Right kidney (tissue), 1 donor: ENCODE data around the gene REPIN1.

Experiments
- DNase-seq: peaks from one replicate; pipeline ENCODE4 v3.0.0-alpha.2; 2016

REPIN1 gene

DNA sequence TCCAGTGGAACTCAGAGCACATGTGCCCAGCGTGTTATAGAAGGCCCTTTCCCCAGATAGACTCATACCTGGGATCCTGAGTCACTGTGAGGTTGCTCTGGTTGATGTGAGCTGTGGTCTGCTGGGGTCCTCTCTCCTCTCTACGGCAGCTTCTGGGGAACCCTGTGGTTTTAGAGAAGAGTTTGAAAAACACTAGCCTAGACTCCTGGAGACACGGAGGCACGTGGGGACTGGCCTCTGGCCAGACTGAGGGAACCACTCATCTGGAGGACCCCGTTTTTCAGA, 20.9 kb downstream of the REPIN1 start:
- DNase-seq, result no peak

DNA sequence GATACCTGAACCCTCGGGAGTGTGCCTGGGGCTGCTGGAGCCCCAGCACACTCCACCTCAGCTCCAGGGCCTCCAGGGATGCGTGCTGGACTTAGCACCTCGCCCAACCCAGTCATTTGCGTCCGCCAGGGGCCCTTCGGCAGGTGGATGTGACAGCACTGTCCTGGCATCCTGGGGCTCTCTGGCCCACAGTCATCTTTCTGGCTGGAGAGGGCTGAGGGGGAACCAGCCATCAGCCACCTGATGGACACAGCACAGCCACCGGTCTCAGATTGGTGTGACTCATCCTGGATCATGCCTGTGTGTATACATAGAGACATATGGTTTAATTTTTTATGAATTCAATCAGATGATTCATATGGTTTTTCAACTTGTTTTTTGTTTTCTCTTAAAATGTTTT, 21.6 kb downstream of the REPIN1 start:
- no peak for DNase-seq

DNA sequence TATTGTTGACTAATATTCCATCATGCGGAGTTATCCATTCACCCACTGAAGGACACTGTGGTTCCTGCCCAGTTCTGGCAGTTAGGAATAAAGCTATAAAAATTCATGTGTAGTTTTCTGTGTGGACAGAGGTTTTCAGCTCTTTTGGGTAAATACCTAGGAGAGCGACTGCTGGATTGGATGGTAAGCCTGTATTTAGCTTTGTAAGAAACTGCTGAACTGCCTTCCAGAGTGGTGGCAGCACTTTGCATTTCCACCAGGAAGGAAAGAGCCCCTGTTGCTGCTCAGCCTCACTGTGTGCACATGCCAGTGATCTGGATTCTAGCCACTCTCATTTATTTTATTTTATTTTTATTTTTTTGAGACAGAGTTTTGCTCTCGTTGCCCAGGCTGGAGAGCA, 24.7 kb downstream of the REPIN1 start:
- DNase-seq, result no peak

DNA sequence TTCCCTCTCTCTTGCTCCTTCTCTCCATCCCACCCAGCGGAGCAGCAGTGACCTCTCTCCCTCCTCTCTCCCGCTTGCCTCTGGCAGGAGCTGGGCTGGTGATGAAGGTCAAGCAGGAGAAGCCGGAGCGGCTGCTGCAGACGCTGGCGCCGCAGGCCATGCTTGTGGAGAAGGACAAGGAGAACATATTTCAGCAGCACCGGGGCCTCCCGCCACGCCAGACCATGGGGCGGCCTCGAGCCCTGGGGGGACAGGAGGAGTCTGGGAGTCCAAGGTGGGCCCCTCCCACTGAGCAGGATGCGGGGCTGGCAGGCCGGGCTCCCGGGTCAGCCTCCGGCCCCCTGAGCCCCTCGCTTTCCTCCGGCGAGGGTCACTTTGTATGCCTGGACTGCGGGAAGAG, 27.8 kb downstream of the REPIN1 start:
- no peak for DNase-seq

DNA sequence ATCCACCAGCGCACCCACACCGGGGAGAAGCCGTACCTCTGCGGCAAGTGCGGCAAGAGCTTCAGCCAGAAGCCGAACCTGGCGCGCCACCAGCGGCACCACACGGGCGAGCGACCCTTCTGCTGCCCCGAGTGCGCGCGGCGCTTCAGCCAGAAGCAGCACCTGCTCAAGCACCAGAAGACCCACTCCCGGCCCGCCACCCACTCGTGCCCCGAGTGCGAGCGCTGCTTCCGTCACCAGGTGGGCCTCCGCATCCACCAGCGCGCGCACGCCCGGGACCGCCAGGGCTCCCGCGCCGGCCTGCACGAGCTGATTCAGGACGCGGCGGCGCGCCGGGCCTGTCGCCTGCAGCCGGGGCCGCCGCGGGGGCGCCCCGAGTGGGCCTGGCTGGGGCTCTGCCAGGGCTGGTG, 28.2 kb downstream of the REPIN1 start:
- no peak for DNase-seq

DNA sequence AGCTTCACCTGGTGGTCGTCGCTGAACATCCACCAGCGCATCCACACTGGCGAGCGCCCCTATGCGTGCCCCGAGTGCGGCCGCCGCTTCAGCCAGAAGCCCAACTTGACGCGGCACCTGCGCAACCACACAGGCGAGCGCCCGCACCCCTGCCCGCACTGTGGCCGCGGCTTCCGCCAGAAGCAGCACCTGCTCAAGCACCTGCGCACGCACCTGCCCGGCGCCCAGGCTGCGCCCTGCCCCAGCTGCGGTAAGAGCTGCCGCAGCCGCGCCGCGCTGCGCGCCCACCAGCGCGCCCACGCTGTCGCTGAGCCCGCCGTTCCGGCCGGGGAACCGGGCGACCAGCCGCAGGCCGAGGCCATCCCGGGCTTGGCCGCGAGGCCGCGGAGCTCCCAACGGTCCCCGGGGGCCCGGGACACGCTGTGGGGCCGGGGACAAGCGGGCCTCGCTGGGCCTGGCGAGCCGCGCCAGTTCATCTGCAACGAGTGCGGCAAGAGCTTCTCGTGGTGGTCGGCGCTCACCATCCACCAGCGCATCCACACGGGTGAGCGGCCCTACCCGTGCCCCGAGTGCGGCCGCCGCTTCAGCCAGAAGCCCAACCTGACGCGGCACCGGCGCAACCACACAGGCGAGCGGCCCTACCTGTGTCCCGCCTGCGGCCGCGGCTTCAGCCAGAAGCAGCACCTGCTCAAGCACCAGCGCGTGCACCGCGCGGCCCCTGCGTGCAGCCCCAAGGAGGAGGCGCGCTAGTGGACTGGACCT, 28.9 kb downstream of the REPIN1 start:
- no peak for DNase-seq

DNA sequence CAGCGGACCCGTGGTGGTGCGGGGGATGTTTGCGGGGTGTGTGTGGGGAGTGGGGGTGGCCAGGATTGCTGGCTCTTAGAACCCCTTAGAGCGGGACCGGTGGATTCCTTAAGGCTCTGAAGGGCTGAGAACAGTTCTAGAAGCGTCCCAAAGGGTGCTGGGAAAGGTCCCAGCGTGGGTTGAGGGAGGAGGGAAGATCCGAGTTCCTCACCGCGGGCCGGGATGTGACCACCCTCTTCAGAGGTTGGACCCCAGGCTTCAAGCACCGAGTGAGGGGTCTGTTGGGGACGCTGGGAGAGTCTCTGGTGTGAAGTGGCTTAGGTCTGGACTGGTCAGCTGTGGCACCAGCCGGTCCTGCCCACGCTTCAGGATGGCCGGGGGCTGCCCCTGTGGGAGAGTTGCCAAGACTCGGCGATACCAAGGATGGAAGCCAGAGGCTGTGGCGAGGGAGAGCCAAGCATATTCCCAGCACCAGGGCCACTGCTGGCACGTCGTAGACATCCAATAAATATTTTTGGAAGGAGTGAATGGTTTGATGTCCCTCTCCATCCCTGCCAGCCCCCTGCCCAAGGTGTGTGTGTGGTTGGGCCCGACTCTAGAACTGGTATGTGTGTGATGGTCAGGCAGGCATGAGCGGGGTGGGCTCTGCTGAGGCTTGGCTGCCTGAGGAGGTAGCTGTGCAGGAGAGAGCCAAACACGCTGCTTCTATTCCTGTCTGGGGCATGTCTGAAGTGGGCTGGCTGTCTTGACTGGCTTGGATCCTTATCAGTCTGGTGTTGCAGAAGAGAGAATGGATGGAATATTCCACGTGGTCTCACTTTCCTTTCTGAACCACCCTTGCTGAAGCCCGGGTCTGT, 29.7 kb downstream of the REPIN1 start:
- DNase-seq, result no peak

DNA sequence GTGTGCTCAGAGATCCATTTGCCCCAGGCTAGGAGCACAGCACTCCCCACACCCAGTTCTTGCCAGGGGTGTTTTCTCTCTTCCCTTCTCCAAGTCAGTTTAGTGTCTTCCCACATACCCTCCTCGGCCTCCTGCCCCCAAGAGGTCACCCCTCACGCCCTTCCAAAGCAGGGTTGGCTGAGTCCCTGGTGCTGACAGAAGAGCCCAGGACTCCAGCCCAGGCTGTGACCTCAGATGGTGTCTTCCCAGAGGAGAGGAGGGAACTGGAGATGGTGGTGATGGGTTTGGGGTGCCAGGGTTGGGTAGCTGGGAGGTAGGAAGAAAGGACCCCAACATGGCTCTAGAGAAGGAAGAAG, 30.3 kb downstream of the REPIN1 start:
- no peak for DNase-seq

DNA sequence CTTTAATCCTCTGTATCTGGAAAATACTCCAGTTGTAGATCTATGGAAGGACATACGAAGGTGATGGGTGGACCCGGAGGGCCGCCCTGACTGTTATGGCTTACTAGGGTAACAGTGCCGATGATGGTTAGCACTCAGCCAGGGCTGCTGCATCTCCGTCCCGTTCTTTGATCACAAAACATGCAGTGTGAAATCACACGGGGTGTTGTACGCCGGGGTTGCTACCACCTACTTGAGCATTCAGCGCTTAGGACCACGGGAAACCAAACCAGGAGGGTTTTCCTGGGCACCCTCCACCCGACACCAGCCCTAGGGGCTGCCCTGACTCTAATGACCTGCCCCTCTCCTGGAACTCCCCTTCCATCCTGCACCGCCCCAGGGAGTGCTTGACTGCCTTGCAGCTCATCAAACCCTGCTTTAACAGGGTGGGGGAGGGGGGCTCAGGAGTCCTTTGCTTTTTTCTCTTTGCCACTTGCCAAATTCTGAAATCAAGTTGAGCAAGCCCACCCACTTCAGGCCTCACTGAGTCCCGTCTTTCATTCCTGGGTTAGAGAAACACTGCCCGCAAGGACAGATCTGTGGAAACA, 30.9 kb downstream of the REPIN1 start:
- peak; percentile 1 for DNase-seq

DNA sequence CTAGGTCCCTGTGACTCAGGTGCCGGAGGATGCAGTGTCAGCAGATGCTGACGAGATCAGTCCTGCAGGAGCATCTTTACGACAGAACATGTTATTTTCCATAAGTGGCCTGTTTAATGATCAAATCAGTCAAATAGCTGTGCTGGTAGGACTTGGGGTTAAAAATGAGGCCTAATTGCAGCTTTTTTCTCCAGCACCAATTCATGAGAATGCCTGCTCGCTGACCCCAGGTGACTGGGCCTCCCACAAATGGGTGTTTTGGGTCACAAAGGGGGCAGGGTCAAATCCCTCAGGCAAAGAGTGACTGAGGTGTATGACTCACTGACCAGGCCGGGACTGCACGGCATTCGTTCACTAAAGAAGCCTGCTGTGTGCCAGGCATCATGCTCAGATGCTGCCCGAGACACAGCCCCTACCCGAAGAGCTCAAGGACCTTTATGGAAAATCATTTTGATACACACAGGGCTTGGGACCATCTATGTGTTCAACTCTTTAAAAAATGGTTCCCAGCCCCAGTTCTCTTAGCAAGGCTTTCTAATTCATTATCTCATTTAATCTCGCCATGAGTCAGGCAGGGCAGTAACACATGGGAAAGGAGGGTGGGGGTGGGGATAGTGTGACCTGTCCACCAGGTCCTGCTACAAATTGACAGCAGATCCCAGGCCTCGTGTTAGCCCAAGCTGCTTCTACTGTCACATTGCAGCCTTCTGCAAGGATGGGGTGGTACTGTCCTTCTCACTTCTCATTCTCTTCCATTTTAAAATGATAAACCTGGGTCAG, 31.6 kb downstream of the REPIN1 start:
- DNase-seq, result peak; percentile 4

DNA sequence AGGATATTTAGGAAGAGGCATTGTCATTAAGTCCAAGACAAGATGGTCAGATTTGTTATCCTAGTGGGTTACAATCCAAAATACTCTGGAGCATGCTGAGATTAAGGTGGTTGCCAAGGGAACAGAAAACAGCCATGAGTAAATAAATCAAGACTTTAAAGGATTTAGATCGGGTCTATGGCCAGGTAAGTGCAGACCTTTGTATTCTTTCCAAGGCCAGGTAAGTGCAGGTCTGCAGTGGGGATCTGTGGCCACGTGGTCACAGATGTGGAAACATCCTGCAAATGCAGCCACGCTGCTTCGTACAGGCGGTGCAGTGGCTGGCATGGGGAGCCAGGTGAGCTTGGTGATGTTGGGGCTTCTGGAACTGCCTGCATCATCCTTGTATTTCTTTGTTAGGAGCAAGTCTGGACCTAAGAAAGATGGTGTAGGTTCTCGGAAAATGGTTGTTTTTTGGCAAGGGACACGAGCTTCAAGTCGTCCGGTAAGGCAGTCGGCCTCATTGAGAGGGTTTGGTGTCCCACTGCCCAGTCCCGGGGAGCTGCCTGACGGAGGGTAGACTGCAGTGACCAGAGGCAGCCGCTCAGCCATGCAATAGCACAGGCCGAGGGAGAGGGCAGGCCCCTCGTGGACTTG, 32.3 kb downstream of the REPIN1 start:
- peak; percentile 10 for DNase-seq

DNA sequence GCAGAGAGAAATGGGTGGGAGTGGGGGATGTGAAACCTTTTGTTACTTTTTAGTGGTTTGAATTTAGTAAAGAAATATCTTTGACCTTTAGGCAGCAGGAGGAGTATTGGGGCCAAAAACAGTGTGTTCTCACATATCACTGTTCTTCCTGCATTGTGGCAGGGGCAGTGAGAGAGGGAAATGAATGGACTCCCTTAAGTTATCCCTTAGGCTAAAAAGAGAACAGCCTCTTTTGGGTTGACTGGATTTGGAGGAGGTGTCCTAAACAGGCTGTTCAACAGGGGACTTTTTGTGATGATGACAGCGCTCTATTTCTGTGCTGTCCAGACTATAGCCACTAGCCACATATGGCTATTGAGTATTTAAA, 32.8 kb downstream of the REPIN1 start:
- DNase-seq, result no peak

DNA sequence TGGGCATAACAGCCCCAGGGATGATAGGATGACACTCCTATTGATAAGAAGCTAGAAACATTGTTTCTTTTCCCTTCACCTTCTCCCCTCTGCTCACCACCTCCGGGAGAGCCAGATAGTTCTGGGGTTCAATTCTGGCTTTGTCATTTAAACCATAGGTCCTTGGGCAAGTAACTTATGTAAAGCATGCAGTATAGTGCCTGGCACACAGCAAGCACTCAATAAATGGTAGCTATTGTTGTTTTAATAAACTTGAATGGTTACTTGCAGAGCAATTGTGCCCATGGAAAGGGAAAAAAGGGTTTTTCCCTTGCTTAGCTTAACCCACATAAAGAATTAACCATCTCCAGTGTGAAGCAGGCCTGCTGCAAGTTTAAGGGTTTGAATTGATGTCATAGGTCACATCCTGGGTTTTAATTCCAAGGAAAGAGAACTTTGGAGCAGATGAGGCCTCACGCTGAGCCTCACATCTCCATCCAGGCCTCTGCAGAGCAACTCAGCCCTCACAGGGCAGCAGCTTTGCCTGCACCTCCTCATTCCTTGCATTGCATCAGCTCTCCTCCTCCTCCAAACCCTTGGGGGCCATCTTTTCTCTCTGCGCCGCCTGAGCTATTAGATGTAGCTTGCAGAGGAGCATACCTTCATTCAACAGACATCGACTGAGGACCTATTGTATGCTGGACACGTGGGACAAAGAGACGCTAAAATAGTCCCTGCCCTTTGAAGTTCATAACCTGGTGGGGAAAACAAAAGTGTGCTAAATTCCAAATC, 33.4 kb downstream of the REPIN1 start:
- no peak for DNase-seq

DNA sequence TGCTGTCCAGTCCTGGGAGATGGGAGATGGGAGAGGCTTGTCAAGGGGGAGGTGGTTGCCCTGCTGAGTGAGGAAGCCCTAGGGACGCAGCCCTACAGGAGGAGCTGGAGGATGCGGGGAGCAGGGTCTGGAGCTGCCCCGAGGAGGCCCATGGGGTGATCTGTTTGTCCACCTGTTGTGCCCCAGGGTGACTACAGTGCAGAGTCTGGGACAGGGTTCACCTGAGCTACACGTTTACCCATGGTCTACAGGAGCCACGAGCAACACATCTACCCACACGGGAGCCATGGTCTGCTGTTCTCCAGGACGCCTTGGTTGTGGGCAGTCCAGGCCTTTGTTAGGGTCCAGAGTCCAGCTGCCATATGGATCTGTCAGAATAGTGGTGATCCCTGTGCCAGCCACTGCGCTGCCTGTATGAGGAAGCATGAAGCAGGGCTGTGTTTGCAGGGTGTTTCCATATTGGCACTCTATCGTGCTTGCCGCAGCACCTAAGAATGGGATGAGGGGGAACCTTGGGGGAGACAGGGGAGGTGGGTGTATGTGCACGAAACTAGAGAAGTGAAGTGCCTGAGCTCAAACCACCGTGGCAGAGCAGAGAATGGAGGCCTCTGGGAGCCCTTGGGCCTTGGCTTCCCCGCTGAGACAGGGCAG, 34.2 kb downstream of the REPIN1 start:
- no peak for DNase-seq

DNA sequence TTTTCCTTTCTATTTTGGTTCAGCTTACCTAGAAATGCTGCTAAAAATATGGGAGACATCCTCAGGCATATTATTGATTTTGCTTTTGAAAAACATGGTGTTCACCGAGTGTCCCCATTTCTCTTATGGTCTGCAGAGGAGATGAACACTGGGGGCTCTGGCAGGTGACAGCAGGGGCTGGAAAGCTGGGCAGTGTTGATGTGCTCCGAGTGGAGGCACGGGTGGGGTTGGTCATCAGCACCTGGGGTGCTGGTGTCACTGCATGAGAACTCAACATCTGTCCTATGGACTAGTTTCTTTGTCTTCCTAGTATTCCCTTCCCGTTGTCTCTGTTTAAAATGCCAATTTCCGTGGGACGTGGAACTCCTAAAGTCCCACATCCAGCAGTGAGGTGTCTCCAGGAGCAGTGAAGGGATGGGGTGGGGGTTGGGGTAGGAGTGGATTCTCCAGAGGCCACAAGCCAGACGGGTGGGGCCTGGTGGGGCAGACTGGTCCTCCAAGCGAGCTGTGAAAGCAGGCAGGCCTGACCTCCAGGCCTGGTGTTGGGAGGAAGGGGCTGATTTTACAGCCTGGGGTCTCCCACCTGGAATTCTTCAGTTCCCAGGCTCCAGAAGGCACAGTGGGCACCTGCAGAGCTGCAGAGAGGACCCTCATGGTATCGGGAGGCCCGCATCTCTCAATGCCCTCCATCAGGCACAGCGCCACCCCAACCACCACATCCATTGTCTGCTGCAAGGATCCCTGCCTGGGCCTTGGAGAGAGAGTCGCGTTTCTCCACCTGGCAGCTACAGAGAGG, 35.0 kb downstream of the REPIN1 start:
- DNase-seq, result no peak

DNA sequence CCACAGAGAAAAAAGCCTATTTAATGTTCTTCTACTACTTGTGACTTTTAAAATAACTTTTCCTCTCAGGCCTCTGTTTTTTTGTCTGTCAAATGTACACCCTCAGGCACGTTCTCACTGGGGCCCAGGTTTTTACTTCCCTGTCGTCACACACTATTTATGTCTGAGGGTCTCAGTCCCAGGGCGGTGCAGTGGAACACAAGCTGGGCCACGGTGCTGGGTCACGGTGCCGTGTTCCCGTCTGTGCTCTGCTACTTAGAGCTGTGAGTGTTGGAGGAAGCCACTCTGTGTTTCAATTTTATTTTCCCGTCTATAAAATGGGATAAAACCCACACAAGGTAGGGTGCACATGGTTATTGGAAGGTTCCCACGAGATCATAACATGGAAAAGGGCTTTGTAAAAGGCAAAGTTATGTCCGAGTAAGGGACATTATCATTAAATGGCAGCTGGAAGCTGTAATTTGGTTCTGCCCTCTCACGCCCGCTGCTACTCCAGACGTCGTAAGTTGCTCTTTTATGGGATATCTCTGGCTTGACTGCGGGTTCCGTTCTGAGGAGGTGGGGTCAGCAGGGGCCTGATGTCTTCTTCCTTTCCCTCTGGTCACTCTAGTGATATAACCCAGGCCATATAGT, 35.7 kb downstream of the REPIN1 start:
- DNase-seq, result no peak

DNA sequence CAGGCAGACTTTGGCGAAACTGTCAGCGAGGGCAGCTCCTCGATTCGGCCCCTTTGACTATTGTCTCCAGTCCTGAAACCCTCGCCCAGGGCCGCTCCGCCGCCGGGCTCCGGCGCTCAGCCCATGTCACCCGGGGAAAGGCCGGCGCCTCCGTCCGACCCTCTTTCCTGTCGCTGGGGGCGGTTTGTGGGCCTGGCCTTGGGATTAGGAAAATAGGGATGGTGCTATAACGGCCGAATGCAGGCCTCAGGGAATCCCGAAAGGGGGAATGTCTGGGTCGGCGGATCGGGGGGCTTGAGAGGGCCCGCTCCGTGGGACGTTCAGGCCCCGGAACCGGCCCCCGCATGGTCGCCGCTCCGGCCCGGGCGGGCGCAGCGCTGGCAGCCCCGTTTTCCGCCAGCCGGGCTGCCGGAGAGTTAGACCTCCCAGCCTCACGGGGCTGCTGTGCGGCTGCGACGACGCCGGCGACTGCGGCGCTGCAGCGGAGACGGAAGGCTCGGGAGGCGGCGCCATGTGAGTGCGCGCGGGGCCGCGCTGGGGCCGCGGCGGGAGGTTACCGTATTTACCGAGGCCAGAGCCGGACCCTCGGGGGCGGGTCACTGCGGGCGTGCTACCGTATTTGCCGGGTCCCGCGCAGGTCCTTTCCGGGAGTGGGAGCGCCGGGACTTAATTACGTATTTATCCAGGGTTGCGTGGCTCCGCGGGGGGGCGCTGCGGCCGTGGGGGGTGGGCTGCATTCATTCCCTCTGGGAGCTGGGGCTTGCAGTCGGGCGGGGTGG, 36.4 kb downstream of the REPIN1 start:
- DNase-seq, result peak; percentile 93

DNA sequence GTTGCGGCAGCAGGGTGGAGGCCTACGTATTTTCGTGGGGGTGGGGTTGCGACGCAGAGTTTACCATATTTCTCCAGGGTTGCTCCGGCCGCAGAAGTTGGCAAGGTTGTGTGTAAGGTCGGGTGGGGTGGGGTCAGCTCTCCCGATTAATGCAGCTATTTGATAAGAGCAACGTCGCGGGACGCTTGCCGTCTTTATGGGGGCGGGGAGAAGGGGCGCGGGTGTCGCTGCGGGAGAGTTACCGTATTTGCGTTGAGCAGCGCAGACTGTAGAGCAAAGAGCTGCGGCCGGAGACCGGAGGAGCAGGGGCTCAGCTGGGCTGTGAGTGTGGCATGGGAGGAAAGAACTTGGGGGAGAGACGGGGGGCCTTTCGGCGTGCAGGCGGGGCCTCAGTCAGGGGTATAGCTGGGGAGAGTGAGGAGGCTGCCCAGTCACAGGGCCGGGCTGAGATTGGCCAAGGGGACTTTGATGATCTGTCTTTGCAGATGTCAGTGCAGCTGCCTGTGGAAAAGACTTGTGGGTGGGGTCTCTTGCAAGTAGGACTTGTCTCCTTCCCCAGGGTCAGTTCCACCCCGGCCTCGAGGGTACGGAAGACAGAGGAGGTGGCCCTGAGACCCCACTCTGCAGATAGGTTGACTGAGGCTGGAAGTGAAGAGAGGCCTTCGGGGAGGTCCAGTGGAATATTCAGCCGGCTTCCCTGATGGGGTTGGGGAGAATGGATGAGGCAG, 37.1 kb downstream of the REPIN1 start:
- peak; percentile 83 for DNase-seq

DNA sequence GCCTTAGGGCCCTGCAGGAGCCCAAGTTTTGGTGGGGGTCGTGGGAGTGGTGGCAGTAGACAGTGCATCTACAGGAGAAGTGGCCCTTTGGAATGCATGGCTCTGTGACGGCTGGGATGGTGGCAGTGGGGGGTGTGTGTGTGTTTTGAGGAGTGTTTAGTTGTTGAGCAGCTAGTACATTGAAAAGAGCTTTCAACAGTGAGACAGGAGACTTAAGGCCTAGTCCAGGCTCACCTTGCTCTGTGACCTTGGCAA, 37.6 kb downstream of the REPIN1 start:
- no peak for DNase-seq
